Measurements from ENCODE around the gene DCD.

DNA sequence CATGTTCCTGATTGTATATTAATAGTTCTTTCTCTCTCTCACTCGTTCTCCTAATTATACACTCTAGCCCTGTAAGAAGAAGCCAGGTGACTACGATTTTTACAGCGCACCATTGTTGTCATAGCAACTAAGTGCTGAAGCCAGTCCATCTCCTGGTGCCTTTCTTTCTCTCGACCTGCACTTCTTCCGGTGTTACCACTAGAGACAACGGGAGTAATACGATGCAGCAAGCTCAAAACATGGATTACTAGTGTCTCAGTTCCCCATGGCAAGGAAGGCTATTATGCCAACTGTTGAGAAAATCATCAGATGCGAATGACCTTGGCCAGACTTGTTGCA lies 40.8 kb upstream of the DCD start:
- TF ChIP-seq, protein P1, sequence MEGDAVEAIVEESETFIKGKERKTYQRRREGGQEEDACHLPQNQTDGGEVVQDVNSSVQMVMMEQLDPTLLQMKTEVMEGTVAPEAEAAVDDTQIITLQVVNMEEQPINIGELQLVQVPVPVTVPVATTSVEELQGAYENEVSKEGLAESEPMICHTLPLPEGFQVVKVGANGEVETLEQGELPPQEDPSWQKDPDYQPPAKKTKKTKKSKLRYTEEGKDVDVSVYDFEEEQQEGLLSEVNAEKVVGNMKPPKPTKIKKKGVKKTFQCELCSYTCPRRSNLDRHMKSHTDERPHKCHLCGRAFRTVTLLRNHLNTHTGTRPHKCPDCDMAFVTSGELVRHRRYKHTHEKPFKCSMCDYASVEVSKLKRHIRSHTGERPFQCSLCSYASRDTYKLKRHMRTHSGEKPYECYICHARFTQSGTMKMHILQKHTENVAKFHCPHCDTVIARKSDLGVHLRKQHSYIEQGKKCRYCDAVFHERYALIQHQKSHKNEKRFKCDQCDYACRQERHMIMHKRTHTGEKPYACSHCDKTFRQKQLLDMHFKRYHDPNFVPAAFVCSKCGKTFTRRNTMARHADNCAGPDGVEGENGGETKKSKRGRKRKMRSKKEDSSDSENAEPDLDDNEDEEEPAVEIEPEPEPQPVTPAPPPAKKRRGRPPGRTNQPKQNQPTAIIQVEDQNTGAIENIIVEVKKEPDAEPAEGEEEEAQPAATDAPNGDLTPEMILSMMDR (IDR thresholded peaks at IDR 0.05; ENCODE audit: poor library complexity), result no peak
- TF ChIP-seq EZH2 (IDR thresholded peaks at IDR 0.05; ENCODE audit: borderline replicate concordance) (no peak), EZH2phosphoT487 (IDR thresholded peaks at IDR 0.05; ENCODE audit: low read depth, severe bottlenecking, unreplicated experiment) (no peak)

Data from hepatocyte (in vitro differentiated cells).